OCI-LY3 (cell line): ENCODE data around the gene WARS2.

Experiments used
- H2AFZ ChIP-seq: fragments of 200-600, 300-600 bp; shearing (Covaris generic); 2 replicates; pipeline ENCODE4 v1.6.0; 2014; ENCODE audit warnings: antibody characterized with exemption, low read depth, low read length
- H3K27ac ChIP-seq: fragments of 200-600, 300-600 bp; sonication (generic); 2 replicates; pipeline ENCODE4 v1.5.1; 2014; ENCODE audit warnings: mild to moderate bottlenecking, low read length, moderate library complexity, mixed read lengths
- H3K27me3 ChIP-seq: fragments of 200-600, 300-600 bp; sonication (generic); 2 replicates; pipeline ENCODE4 v1.6.1; 2014; ENCODE audit warnings: low read depth, low read length, mixed read lengths
- H3K36me3 ChIP-seq: fragments of 200-600, 300-600 bp; sonication (generic); replicated peaks from 2 replicates; pipeline ENCODE3; 2014; ENCODE audit warnings: low read depth, low read length, mixed read lengths
- H3K4me1 ChIP-seq: fragments of 300-600, 200-600 bp; sonication (generic); 2 replicates; pipeline ENCODE4 v1.6.1; 2014; ENCODE audit warnings: low read length, mixed read lengths
- H3K4me2 ChIP-seq: fragments of 200-600, 300-600 bp; sonication (generic); 2 replicates; pipeline ENCODE4 v1.6.1; 2014; ENCODE audit warnings: low read length, mixed read lengths
- H3K4me3 ChIP-seq: fragments of 300-600, 200-600 bp; sonication (generic); 2 replicates; pipeline ENCODE4 v1.5.1; 2014; ENCODE audit warnings: antibody characterized with exemption, mild to moderate bottlenecking, low read length, moderate library complexity
- H3K79me2 ChIP-seq: fragments of 300-600, 200-600 bp; shearing (Covaris generic); 2 replicates; pipeline ENCODE4 v1.6.1; 2014; ENCODE audit warnings: mild to moderate bottlenecking, low read length, mixed read lengths
- H3K9ac ChIP-seq: fragments of 300-600, 200-600 bp; shearing (Covaris generic); 2 replicates; pipeline ENCODE4 v1.6.0; 2014; ENCODE audit warnings: mild to moderate bottlenecking, low read length, moderate library complexity
- H3K9me3 ChIP-seq: fragments of 200-600, 300-600 bp; shearing (Covaris generic); 2 replicates; pipeline ENCODE4 v1.6.1; 2014; ENCODE audit warnings: low read length, mixed read lengths; ENCODE audit not compliant: insufficient read depth
- H4K20me1 ChIP-seq: fragments of 200-600, 300-600 bp; sonication (generic); 2 replicates; pipeline ENCODE4 v1.6.1; 2016; ENCODE audit warnings: low read length, mixed read lengths; ENCODE audit not compliant: insufficient read depth
- EZH2phosphoT487 ChIP-seq: fragments of 200-600 bp; shearing (Covaris generic); IDR thresholded peaks from 2 replicates; pipeline ENCODE4 v1.6.1; 2018; ENCODE audit warnings: antibody characterized with exemption, mixed run types, low read depth
- TF ChIP-seq, protein P1 (sequence below): fragments of 200-600, 300-600 bp; sonication (generic); IDR thresholded peaks from 2 replicates; pipeline ENCODE4 v1.5.1; 2014; ENCODE audit warnings: antibody characterized with exemption, low read length, low read depth

WARS2 gene

DNA sequence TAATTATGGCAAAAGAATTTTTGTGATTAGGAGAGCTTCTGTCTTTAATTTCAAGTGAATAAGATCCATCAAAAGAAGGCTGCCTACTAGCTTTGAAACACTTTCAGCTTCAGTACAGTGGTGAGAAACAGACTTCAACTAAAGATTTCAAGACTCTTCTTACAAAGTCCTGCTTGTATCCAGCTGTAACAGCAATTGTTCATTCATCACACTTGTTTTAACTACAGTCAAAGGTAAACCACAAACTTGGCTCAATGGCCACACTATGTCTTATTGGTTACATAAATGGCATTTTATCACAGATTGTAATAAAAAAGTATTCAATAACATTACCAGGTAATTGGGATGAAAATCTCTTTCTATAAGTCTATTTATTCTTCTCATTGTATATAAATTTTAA, 59.2 kb downstream of the WARS2 start:
- no peak for TF ChIP-seq EZH2phosphoT487
- TF ChIP-seq, protein P1, sequence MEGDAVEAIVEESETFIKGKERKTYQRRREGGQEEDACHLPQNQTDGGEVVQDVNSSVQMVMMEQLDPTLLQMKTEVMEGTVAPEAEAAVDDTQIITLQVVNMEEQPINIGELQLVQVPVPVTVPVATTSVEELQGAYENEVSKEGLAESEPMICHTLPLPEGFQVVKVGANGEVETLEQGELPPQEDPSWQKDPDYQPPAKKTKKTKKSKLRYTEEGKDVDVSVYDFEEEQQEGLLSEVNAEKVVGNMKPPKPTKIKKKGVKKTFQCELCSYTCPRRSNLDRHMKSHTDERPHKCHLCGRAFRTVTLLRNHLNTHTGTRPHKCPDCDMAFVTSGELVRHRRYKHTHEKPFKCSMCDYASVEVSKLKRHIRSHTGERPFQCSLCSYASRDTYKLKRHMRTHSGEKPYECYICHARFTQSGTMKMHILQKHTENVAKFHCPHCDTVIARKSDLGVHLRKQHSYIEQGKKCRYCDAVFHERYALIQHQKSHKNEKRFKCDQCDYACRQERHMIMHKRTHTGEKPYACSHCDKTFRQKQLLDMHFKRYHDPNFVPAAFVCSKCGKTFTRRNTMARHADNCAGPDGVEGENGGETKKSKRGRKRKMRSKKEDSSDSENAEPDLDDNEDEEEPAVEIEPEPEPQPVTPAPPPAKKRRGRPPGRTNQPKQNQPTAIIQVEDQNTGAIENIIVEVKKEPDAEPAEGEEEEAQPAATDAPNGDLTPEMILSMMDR: no peak
- H3K4me2 ChIP-seq: no peak overlapping the region

DNA sequence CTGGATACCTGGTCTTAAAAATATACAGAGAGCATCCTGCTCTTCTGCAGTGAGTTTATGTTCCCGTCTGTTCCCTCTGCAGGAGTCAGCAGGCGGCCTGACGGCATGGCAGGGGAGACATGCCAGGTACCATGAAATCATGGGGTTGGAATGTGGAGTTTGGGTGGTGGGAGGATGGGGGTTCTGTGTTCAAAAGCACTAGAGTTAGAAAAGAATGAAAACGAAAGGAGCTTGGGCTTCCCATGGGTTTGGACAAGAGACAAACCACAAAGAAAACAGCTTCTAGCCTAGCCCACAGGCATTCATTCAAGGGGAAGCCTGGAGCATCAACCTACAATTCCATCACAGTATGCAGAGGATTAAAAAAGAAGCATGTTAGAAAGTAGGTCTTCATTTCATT, 59.9 kb downstream of the WARS2 start:
- no peaks in the 10 kb centered on the region for H3K9me3 ChIP-seq
- no peaks in the 10 kb centered on the region for H3K4me1 ChIP-seq
- H3K9ac ChIP-seq: no peak overlapping the region
- H3K27me3 ChIP-seq: no peaks in the 10 kb centered on the region
- H3K4me3 ChIP-seq: no peak overlapping the region
- H3K27ac ChIP-seq: no peak overlapping the region
- no peaks in the 10 kb centered on the region for H3K36me3 ChIP-seq
- TF ChIP-seq, protein P1: no peak
- TF ChIP-seq EZH2phosphoT487: no peak
- H3K4me2 ChIP-seq: no peak overlapping the region
- no peaks in the 10 kb centered on the region for H4K20me1 ChIP-seq
- H2AFZ ChIP-seq: no peak overlapping the region
- H3K79me2 ChIP-seq: no peaks in the 10 kb centered on the region

More for the DNA sequence above, 59.2 kb downstream of the WARS2 start:
- H3K9me3 ChIP-seq: no peaks in the 10 kb centered on the region
- H4K20me1 ChIP-seq: no peaks in the 10 kb centered on the region
- no peak overlapping the region for H3K4me3 ChIP-seq
- no peak overlapping the region for H2AFZ ChIP-seq
- H3K27ac ChIP-seq: no peak overlapping the region
- H3K36me3 ChIP-seq: no peaks in the 10 kb centered on the region
- no peak overlapping the region for H3K9ac ChIP-seq
- H3K4me1 ChIP-seq: no peaks in the 10 kb centered on the region
- H3K79me2 ChIP-seq: no peaks in the 10 kb centered on the region
- no peaks in the 10 kb centered on the region for H3K27me3 ChIP-seq

DNA sequence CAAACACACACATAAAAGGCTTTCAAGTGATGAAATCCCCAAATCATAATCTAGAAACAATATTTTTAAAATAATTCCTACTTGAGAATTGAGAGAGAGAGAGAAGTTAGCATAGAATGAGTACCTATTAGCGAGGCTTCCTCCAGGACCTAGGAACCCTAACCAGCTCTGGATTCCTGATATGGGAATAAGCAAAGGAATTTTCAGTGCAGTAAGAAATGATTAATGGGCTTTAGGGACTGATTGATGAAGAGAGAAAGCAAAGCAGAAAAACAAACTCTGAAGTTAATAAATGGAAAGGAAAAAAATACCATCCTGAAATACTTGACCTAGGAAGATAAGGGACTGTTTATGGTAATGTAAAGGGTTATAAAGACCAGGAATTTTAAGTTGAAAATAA, 60.6 kb downstream of the WARS2 start:
- H3K4me1 ChIP-seq: no peaks in the 10 kb centered on the region
- H3K4me2 ChIP-seq: no peak overlapping the region
- H4K20me1 ChIP-seq: no peaks in the 10 kb centered on the region
- H3K36me3 ChIP-seq: no peaks in the 10 kb centered on the region
- no peaks in the 10 kb centered on the region for H3K9me3 ChIP-seq
- no peak overlapping the region for H3K4me3 ChIP-seq
- H3K9ac ChIP-seq: no peak overlapping the region
- no peak overlapping the region for H3K27ac ChIP-seq
- H3K27me3 ChIP-seq: no peaks in the 10 kb centered on the region
- TF ChIP-seq EZH2phosphoT487: no peak
- TF ChIP-seq, protein P1: no peak
- H3K79me2 ChIP-seq: no peaks in the 10 kb centered on the region
- no peak overlapping the region for H2AFZ ChIP-seq

DNA sequence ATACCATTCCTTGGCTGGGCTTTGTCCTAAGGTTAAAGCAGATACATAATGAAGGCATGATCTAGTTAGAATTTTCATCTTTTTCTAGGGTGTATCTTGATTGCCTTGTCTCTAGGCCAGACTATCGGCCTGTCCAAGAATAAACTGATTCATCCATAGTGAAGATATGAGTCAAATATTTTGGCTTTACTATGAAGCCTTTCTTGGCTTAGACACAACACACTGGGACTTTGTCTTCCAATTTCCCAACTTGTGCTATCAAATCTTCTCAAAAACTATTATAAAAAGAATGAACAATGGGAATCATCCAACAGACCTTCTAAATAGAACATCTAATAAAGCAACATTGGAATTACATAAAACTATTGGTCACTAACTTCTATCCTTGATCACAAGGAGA, 64.8 kb downstream of the WARS2 start:
- H3K36me3 ChIP-seq: no peaks in the 10 kb centered on the region
- H3K9ac ChIP-seq: no peak overlapping the region
- H3K4me1 ChIP-seq: no peaks in the 10 kb centered on the region
- no peaks in the 10 kb centered on the region for H3K9me3 ChIP-seq
- no peak overlapping the region for H3K27ac ChIP-seq
- no peak overlapping the region for H3K4me3 ChIP-seq
- TF ChIP-seq EZH2phosphoT487: no peak
- TF ChIP-seq, protein P1: no peak
- no peak overlapping the region for H2AFZ ChIP-seq
- H3K27me3 ChIP-seq: no peaks in the 10 kb centered on the region
- no peak overlapping the region for H3K4me2 ChIP-seq
- no peaks in the 10 kb centered on the region for H4K20me1 ChIP-seq
- no peaks in the 10 kb centered on the region for H3K79me2 ChIP-seq
